H1 (cell line): ENCODE results near the gene TNNC1. TPM values are rescaled to one million over a fixed set of nuclear protein-coding genes. Genes with fewer than 3 reads are reported as not detected.

Experiments used
- CTCF ChIA-PET: fragments of 300-600 bp; sonication (Branson Sonifier 250); formaldehyde crosslinking; loops from one replicate; lab custom pipeline; 2021; ENCODE audit not compliant: partially characterized antibody; lab: Charles Lee
- POLR2A ChIA-PET: fragments of 300-600 bp; sonication (Branson Sonifier 250); formaldehyde crosslinking; loops from one replicate; lab custom pipeline; 2021; ENCODE audit warnings: inconsistent platforms; ENCODE audit not compliant: partially characterized antibody; lab: Charles Lee
- DNase-seq, 2 experiments: peaks; one replicate each; pipeline versions ENCODE4 v3.0.0 to v3.0.0-alpha.2; 2010 to 2022; ENCODE audit warnings: low spot score in 2 of 2, low read depth in 1 of 2, mixed read lengths in 1 of 2
- FAIRE-seq: peaks from 2 replicates; lab custom pipeline; 2011; peaks lifted over from hg19 to GRCh38; lab: Jason Lieb, UNC
- H2AFZ ChIP-seq: 2 replicates; pipeline ENCODE4 v1.8.1; 2012; ENCODE audit warnings: low read length, inconsistent platforms
- H2AK5ac ChIP-seq: 2 replicates; pipeline ENCODE4 v1.6.1; 2013; ENCODE audit warnings: low read depth, low read length
- H2BK120ac ChIP-seq: replicated peaks from 2 replicates; pipeline ENCODE3; 2013; ENCODE audit warnings: low read depth, low read length, inconsistent platforms
- H2BK12ac ChIP-seq: 2 replicates; pipeline ENCODE4 v1.6.1; 2013; ENCODE audit warnings: low read depth, low read length
- H2BK15ac ChIP-seq: 2 replicates; pipeline ENCODE4 v1.6.1; 2013; ENCODE audit warnings: low read length
- H2BK20ac ChIP-seq: 2 replicates; pipeline ENCODE4 v1.6.1; 2013; ENCODE audit warnings: low read length
- H2BK5ac ChIP-seq: 2 replicates; pipeline ENCODE4 v1.6.1; 2013; ENCODE audit warnings: low read depth, low read length
- H3K14ac ChIP-seq: 2 replicates; pipeline ENCODE4 v1.6.1; 2013; ENCODE audit warnings: inconsistent platforms; ENCODE audit not compliant: insufficient read length
- H3K18ac ChIP-seq: 2 replicates; pipeline ENCODE4 v1.6.1; 2013; ENCODE audit warnings: low read length; ENCODE audit errors: extremely low read depth
- H3K23ac ChIP-seq: 2 replicates; pipeline ENCODE4 v1.6.1; 2013; ENCODE audit warnings: inconsistent platforms; ENCODE audit not compliant: insufficient read length
- H3K23me2 ChIP-seq: 2 replicates; pipeline ENCODE4 v1.6.1; 2013; ENCODE audit warnings: low read depth, low read length
- H3K27ac ChIP-seq: 2 replicates; pipeline ENCODE4 v1.6.1; 2011; ENCODE audit warnings: low read depth, low read length, inconsistent platforms
- H3K27me3 ChIP-seq, 4 experiments: replicated peaks in 1 of 4; 1 replicate in 1 of 4; 2 replicates in 3 of 4; pipeline versions ENCODE4 v1.6.1 to v1.8.1; 2011 to 2013; ENCODE audit warnings: low read length in 3 of 4, mild to moderate bottlenecking in 3 of 4, inconsistent platforms in 2 of 4, mixed read lengths in 2 of 4, moderate library complexity in 1 of 4; ENCODE audit not compliant: control insufficient read depth in 3 of 4, insufficient read depth in 3 of 4; ENCODE audit errors: extremely low read depth in 1 of 4
- H3K36me3 ChIP-seq, 4 experiments: 2 replicates each; pipeline versions ENCODE4 v1.6.1 to v1.8.1; 2011 to 2013; ENCODE audit warnings: mild to moderate bottlenecking in 4 of 4, low read length in 3 of 4, moderate library complexity in 2 of 4, control low read depth in 1 of 4, inconsistent platforms in 1 of 4; ENCODE audit not compliant: insufficient read depth in 4 of 4, control insufficient read depth in 2 of 4
- H3K4ac ChIP-seq: replicated peaks from 2 replicates; pipeline ENCODE3; 2013; ENCODE audit warnings: low read length, low read depth, mixed read lengths, inconsistent platforms; ENCODE audit not compliant: insufficient read length
- H3K4me1 ChIP-seq, 4 experiments: replicated peaks in 1 of 4; 1 replicate in 1 of 4; 2 replicates in 3 of 4; pipeline versions ENCODE4 v1.6.1 to v1.8.1; 2011 to 2013; ENCODE audit warnings: low read length in 3 of 4, inconsistent platforms in 2 of 4, mixed read lengths in 1 of 4; ENCODE audit not compliant: insufficient read depth in 4 of 4, control insufficient read depth in 3 of 4
- H3K4me2 ChIP-seq, 2 experiments: 2 replicates each; pipeline versions ENCODE4 v1.6.1 to v1.8.1; 2011 to 2013; ENCODE audit warnings: low read depth in 2 of 2, low read length in 2 of 2, control low read depth in 1 of 2, inconsistent platforms in 1 of 2, mild to moderate bottlenecking in 1 of 2; ENCODE audit not compliant: insufficient read depth in 1 of 2
- H3K4me3 ChIP-seq, 4 experiments: fragments of 200-600, 300-600 bp in 1 of 4; sonication (generic), shearing (Covaris generic), sonication (Bioruptor Twin) in 1 of 4; 2 replicates each; pipeline versions ENCODE4 v1.5.1 to v1.8.1; 2011 to 2016; ENCODE audit warnings: low read length in 4 of 4, low read depth in 3 of 4, control low read depth in 2 of 4, inconsistent platforms in 2 of 4, mild to moderate bottlenecking in 2 of 4, mixed read lengths in 1 of 4, moderate library complexity in 1 of 4; ENCODE audit not compliant: insufficient read depth in 2 of 4; ENCODE audit errors: extremely low read depth in 1 of 4
- H3K56ac ChIP-seq: replicated peaks from 2 replicates; pipeline ENCODE3; 2013; ENCODE audit warnings: low read depth, mild to moderate bottlenecking, mixed read lengths, low read length, inconsistent platforms; ENCODE audit not compliant: insufficient read length
- H3K79me1 ChIP-seq: 2 replicates; pipeline ENCODE4 v1.6.1; 2013; ENCODE audit warnings: low read depth, low read length, control low read depth
- H3K79me2 ChIP-seq, 2 experiments: 2 replicates each; pipeline versions ENCODE4 v1.6.1 to v1.8.1; 2012 to 2013; ENCODE audit warnings: low read length in 2 of 2, mild to moderate bottlenecking in 2 of 2, inconsistent platforms in 1 of 2; ENCODE audit not compliant: insufficient read depth in 2 of 2, control insufficient read depth in 1 of 2
- H3K9ac ChIP-seq, 4 experiments: replicated peaks in 1 of 4; 1 replicate in 1 of 4; 2 replicates in 3 of 4; pipeline versions ENCODE4 v1.6.1 to v1.8.1; 2011 to 2013; ENCODE audit warnings: low read depth in 3 of 4, low read length in 3 of 4, control low read depth in 2 of 4, mild to moderate bottlenecking in 2 of 4, moderate library complexity in 2 of 4, inconsistent platforms in 1 of 4; ENCODE audit errors: extremely low read depth in 1 of 4
- H3K9me3 ChIP-seq, 2 experiments: 2 replicates each; pipeline versions ENCODE4 v1.6.1 to v1.8.1; 2012 to 2013; ENCODE audit warnings: mild to moderate bottlenecking in 2 of 2, moderate library complexity in 2 of 2, control low read depth in 1 of 2, inconsistent platforms in 1 of 2, low read depth in 1 of 2, low read length in 1 of 2, mixed read lengths in 1 of 2; ENCODE audit not compliant: insufficient read depth in 2 of 2
- H4K20me1 ChIP-seq, 2 experiments: replicated peaks in 1 of 2; 2 replicates each; pipeline versions ENCODE3 to v1.8.1; 2011 to 2013; ENCODE audit warnings: inconsistent platforms in 2 of 2, low read length in 2 of 2, mild to moderate bottlenecking in 1 of 2; ENCODE audit not compliant: insufficient read depth in 2 of 2, control insufficient read depth in 1 of 2
- H4K5ac ChIP-seq: 2 replicates; pipeline ENCODE4 v1.6.1; 2013; ENCODE audit warnings: low read length, low read depth, mixed read lengths, inconsistent platforms; ENCODE audit not compliant: insufficient read length
- H4K8ac ChIP-seq: 2 replicates; pipeline ENCODE4 v1.8.0; 2013; ENCODE audit warnings: mild to moderate bottlenecking, moderate library complexity, low read length, inconsistent platforms; ENCODE audit not compliant: insufficient read depth; ENCODE audit errors: extremely low read depth
- H4K91ac ChIP-seq: replicated peaks from 2 replicates; pipeline ENCODE3; 2013; ENCODE audit warnings: low read length, mixed read lengths, inconsistent platforms; ENCODE audit not compliant: insufficient read length
- CBX5 ChIP-seq: fragments of 300-800, 300-1000 bp; sonication (generic); IDR thresholded peaks from 2 replicates; pipeline ENCODE4 v1.7.1; 2016; ENCODE audit warnings: antibody characterized with exemption, low read length, low read depth
- E2F6 ChIP-seq: IDR thresholded peaks from 2 replicates; pipeline ENCODE4 v1.6.1; 2012; ENCODE audit warnings: inconsistent platforms
- GABPA ChIP-seq: IDR thresholded peaks from 2 replicates; pipeline ENCODE4 v1.6.1; 2011; ENCODE audit warnings: mild to moderate bottlenecking, low read length, moderate library complexity, borderline replicate concordance; ENCODE audit not compliant: insufficient read depth
- HDAC6 ChIP-seq: IDR thresholded peaks from one replicate; pipeline ENCODE4 v1.7.1; 2012; ENCODE audit warnings: low read depth, mild to moderate bottlenecking, inconsistent platforms, low read length, moderate library complexity
- RAD21 ChIP-seq, 2 experiments: IDR thresholded peaks in 1 of 2; conservative IDR thresholded peaks in 1 of 2; 2 replicates each; pipeline ENCODE4 v1.6.1; 2011; ENCODE audit warnings: low read depth in 2 of 2, low read length in 2 of 2, improper control_type of control experiment in 1 of 2, inconsistent platforms in 1 of 2, mild to moderate bottlenecking in 1 of 2, moderate library complexity in 1 of 2
- WGBS, 2 experiments: shearing (Covaris generic) in 1 of 2; methylation state at CpG; one replicate each; pipeline versions ENCODE4 v1.1.6 to v1.1.7; 2013 to 2015; ENCODE audit warnings: low lambda C conversion rate in 2 of 2, mixed read lengths in 2 of 2, inconsistent platforms in 1 of 2, low coverage in 1 of 2, missing lambda C conversion rate in 1 of 2; ENCODE audit not compliant: insufficient replicate concordance in 2 of 2, insufficient coverage in 1 of 2, insufficient read length in 1 of 2; ENCODE audit errors: extremely low coverage in 1 of 2, missing lambda C conversion rate in 1 of 2; 5-methylcytosine and 5-hydroxymethylcytosine counted together
- polyA plus RNA-seq, 7 experiments: library from polyadenylated mRNA; depleted of rRNA in 3 of 7; stranded (reverse) in 5 of 7; unstranded in 2 of 7; fragments of >200 nt in 5 of 7; fragments of 200-250 nt in 2 of 7; gene quantifications; 1 replicate in 5 of 7; 2 replicates in 1 of 7; 4 replicates in 1 of 7; pipeline versions ENCODE4 v1.2.1 to v1.2.3, GENCODE V29; 2011 to 2013; ENCODE audit warnings: missing spikeins in 2 of 7, mixed read lengths in 2 of 7
- total RNA-seq: library from RNA; stranded (reverse); fragmentation: NEBNext Ultra II Directional; extraction: Animal tissue kit (Norgen Biotek cat#: 25700); gene quantifications from 2 replicates; pipeline ENCODE4 v1.2.1, GENCODE V29; 2021

Gene TNNC1
- total and polyA plus RNA-seq, 2 of the 8 experiments (the other 6 are each of a cell fraction or from before 2014, with no cell fraction given), result 5.8 to 16.4 TPM

- Histone ChIP-seq H2AFZ (no peak overlapping the region), H2BK15ac (no peak overlapping the region), H2BK120ac (no peak overlapping the region), H3K4me3 (no peak overlapping the region), H3K4ac (no peak overlapping the region), H3K56ac (no peak overlapping the region), H2AK5ac (no peak overlapping the region), H2BK12ac (no peak overlapping the region), H3K27me3 (no peaks in the 10 kb centered on the region; a peak in 1 of 7 replicates), H3K36me3 (peaks cover 32 to 58% (median 50%) of the 10 kb centered on the region in 4 experiments), H3K4me2 (no peak overlapping the region), H2BK5ac (no peak overlapping the region), H4K20me1 (peaks cover 2 to 19% of the 10 kb centered on the region in 2 experiments), H3K79me2 (no peaks in the 10 kb centered on the region; a peak in 1 of 4 replicates), H3K27ac (no peak overlapping the region), H3K14ac (no peak overlapping the region), H3K4me1 (no peaks in the 10 kb centered on the region; a peak in 3 of 7 replicates), H4K91ac (no peak overlapping the region), H3K23me2 (no peaks in the 10 kb centered on the region), H4K8ac (no peak overlapping the region), H3K9ac (no peak overlapping the region), H3K18ac (no peak overlapping the region), H3K79me1 (peaks cover 9% of the 10 kb centered on the region), H2BK20ac (no peak overlapping the region), H4K5ac (no peak overlapping the region), H3K9me3 (no peaks in the 10 kb centered on the region), H3K23ac (no peak overlapping the region)
- DNase-seq (no peak), FAIRE-seq (no peak)
- TF ChIP-seq HDAC6, result no peak
- no peak for TF ChIP-seq CBX5
- TF ChIP-seq GABPA, result no peak
- no peak for TF ChIP-seq E2F6
- TF ChIP-seq RAD21 (IDR thresholded peaks at IDR 0.05 in 1 of 2, conservative IDR thresholded peaks at IDR 0.05 in 1 of 2; ENCODE audit: low read depth in 2 of 2, low read length in 2 of 2), result no peak
- ChIA-PET CTCF (interaction anchor here (1.3 to 8.1 kb wide), 14 partner anchors 9 to 109 kb away, joined by 3 to 79 read pairs (median 11); partner anchors contain the start of genes NISCH, SEMA3G, STAB1 and UQCC5), POLR2A (no interaction called here)
- WGBS, 2 experiments, result 96% methylated on average over 5 of the region's 5 CpGs; no CpG with 5 or more reads in 1 of the 2 experiments
These were observed 19.2 kb upstream of the TNNC1 start for GRCh38 chr3:52473026-52473425.
